Measurements from ENCODE around the gene IFITM2. TPM values are rescaled to one million over a fixed set of nuclear protein-coding genes. Genes with fewer than 3 reads are reported as not detected.

Gene IFITM2
- polyA plus RNA-seq, 1 of the 3 experiments (the other 2 are of a cell fraction), result 518 TPM

- Histone ChIP-seq H3K27me3 (ENCODE audit: insufficient read depth) (no peaks in the 10 kb centered on the region), H3K4me3 (ENCODE audit: low read depth in 2 of 2, low read length in 1 of 2) (no peak overlapping the region), H3K9me3 (no peaks in the 10 kb centered on the region), H3K27ac (ENCODE audit: low read depth in 2 of 2, low read length in 1 of 2) (no peak overlapping the region), H3K79me2 (ENCODE audit: insufficient read depth) (no peaks in the 10 kb centered on the region), H3K36me3 (replicated peaks in 1 of 2; ENCODE audit: control insufficient read depth in 1 of 2, insufficient read depth in 2 of 2, low read length in 1 of 2) (no peaks in the 10 kb centered on the region), H3K4me1 (ENCODE audit: control insufficient read depth in 1 of 2, insufficient read depth in 2 of 2, low read depth in 1 of 2, low read length in 1 of 2) (no peaks in the 10 kb centered on the region; a peak in 1 of 4 replicates), H3K9me2 (no peaks in the 10 kb centered on the region), H4K20me1 (ENCODE audit: insufficient read depth) (no peaks in the 10 kb centered on the region), H3K9ac (no peak overlapping the region), H3K4me2 (no peak overlapping the region), H2AFZ (ENCODE audit: low read depth) (no peak overlapping the region), H3F3A (replicated peaks; ENCODE audit: insufficient read depth) (no peaks in the 10 kb centered on the region)
- CTCF ChIA-PET, result interaction anchor here (0.8 to 1.2 kb wide), 5 partner anchors 12 to 118 kb away, joined by 3 to 4 read pairs (median 3); no protein-coding TSS in a partner anchor
- 89% methylated on average over 2 of the region's 2 CpGs for WGBS (ENCODE audit: low lambda C conversion rate)
- TF ChIP-seq, protein P1, sequence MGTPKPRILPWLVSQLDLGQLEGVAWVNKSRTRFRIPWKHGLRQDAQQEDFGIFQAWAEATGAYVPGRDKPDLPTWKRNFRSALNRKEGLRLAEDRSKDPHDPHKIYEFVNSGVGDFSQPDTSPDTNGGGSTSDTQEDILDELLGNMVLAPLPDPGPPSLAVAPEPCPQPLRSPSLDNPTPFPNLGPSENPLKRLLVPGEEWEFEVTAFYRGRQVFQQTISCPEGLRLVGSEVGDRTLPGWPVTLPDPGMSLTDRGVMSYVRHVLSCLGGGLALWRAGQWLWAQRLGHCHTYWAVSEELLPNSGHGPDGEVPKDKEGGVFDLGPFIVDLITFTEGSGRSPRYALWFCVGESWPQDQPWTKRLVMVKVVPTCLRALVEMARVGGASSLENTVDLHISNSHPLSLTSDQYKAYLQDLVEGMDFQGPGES (IDR thresholded peaks at IDR 0.05; ENCODE audit: low read depth, low read length), result no peak
- no peak for TF ChIP-seq GATA2 (CRISPR knock-in tag; IDR thresholded peaks at IDR 0.05)
- no peak for TF ChIP-seq USF1 (IDR thresholded peaks at IDR 0.05; ENCODE audit: borderline replicate concordance, low read depth)
- TF ChIP-seq MXI1 (IDR thresholded peaks at IDR 0.05; ENCODE audit: low read depth, low read length), result no peak
- TF ChIP-seq RCOR1 (IDR thresholded peaks at IDR 0.05; ENCODE audit: low read length), result no peak
- no peak for TF ChIP-seq NFIC (IDR thresholded peaks at IDR 0.05; ENCODE audit: borderline replicate concordance)
- no peak for TF ChIP-seq RAD21 (IDR thresholded peaks at IDR 0.05; ENCODE audit: low read length)
- TF ChIP-seq NRF1 (IDR thresholded peaks at IDR 0.05; ENCODE audit: low read depth, low read length), result no peak
- TF ChIP-seq SIN3A (IDR thresholded peaks at IDR 0.05; ENCODE audit: borderline replicate concordance, low read depth, low read length), result no peak
- TF ChIP-seq ZBTB33 (IDR thresholded peaks at IDR 0.05; ENCODE audit: borderline replicate concordance, low read depth), result no peak
- TF ChIP-seq PBX3 (IDR thresholded peaks at IDR 0.05), result no peak
- no peak for TF ChIP-seq TCF12 (IDR thresholded peaks at IDR 0.05)
- POLR2A ChIA-PET, result no interaction called here
- DNase-seq, result no peak
Observed at GRCh38 chr11:329886-330253, 22.3 kb downstream of the IFITM2 start.

- ChIA-PET CTCF (interaction anchor here (0.8 to 1.2 kb wide), 4 partner anchors 13 to 117 kb away, joined by 3 to 4 read pairs (median 4); no protein-coding TSS in a partner anchor), POLR2A (no interaction called here)
- no peaks in the 10 kb centered on the region for H3K79me2 ChIP-seq (ENCODE audit: insufficient read depth)
- no peaks in the 10 kb centered on the region; a peak in 1 of 4 replicates for H3K4me1 ChIP-seq (ENCODE audit: control insufficient read depth in 1 of 2, insufficient read depth in 2 of 2, low read depth in 1 of 2, low read length in 1 of 2)
- no peak overlapping the region for H3K4me2 ChIP-seq
- no peaks in the 10 kb centered on the region for H3K36me3 ChIP-seq (replicated peaks in 1 of 2; ENCODE audit: control insufficient read depth in 1 of 2, insufficient read depth in 2 of 2, low read length in 1 of 2)
- H3K9ac ChIP-seq, result no peak overlapping the region
- no peaks in the 10 kb centered on the region for H3K9me2 ChIP-seq
- no peaks in the 10 kb centered on the region for H3K9me3 ChIP-seq
- H4K20me1 ChIP-seq (ENCODE audit: insufficient read depth), result no peaks in the 10 kb centered on the region
- no peak overlapping the region for H3K4me3 ChIP-seq (ENCODE audit: low read depth in 2 of 2, low read length in 1 of 2)
- H2AFZ ChIP-seq (ENCODE audit: low read depth), result no peak overlapping the region
- no peaks in the 10 kb centered on the region for H3K27me3 ChIP-seq (ENCODE audit: insufficient read depth)
- H3F3A ChIP-seq (replicated peaks; ENCODE audit: insufficient read depth), result no peaks in the 10 kb centered on the region
- no peak overlapping the region for H3K27ac ChIP-seq (ENCODE audit: low read depth in 2 of 2, low read length in 1 of 2)
- peak; percentile 10 for DNase-seq
- 84% methylated on average over 8 of the region's 14 CpGs for WGBS (ENCODE audit: low lambda C conversion rate)
- TF ChIP-seq NFIC (IDR thresholded peaks at IDR 0.05; ENCODE audit: borderline replicate concordance) (no peak), FOSL2 (IDR thresholded peaks at IDR 0.05; ENCODE audit: borderline replicate concordance, low read depth) (no peak), ZBTB33 (IDR thresholded peaks at IDR 0.05; ENCODE audit: borderline replicate concordance, low read depth) (no peak), ELF1 (IDR thresholded peaks at IDR 0.05) (no peak), TCF12 (IDR thresholded peaks at IDR 0.05) (no peak), EP300 (IDR thresholded peaks at IDR 0.05; ENCODE audit: borderline replicate concordance in 1 of 2, low read depth in 1 of 2, low read length in 1 of 2) (no peak), TAF1 (IDR thresholded peaks at IDR 0.05; ENCODE audit: borderline replicate concordance, low read depth, low read length) (no peak), JUND (IDR thresholded peaks at IDR 0.05) (no peak), RCOR1 (IDR thresholded peaks at IDR 0.05; ENCODE audit: low read length) (no peak), FOXM1 (IDR thresholded peaks at IDR 0.05; ENCODE audit: low read depth) (no peak), YY1 (IDR thresholded peaks at IDR 0.05; ENCODE audit: low read depth) (no peak), TEAD4 (IDR thresholded peaks at IDR 0.05; ENCODE audit: borderline replicate concordance, insufficient read depth) (no peak)
- TF ChIP-seq, protein P1 (IDR thresholded peaks at IDR 0.05; ENCODE audit: low read depth, low read length), result no peak
Observed at GRCh38 chr11:330307-330693, 22.7 kb downstream of the IFITM2 start.
